Osteoblast (primary cell): ENCODE data around the gene HOXA11. TPM values are rescaled to one million over a fixed set of nuclear protein-coding genes. Genes with fewer than 3 reads are reported as not detected.

Experiments used
- DNase-seq: peaks from one replicate; pipeline ENCODE4 v3.0.0; 2011; ENCODE audit warnings: low spot score, mixed read lengths; ENCODE audit not compliant: insufficient read length; ENCODE audit errors: missing footprints
- H2AFZ ChIP-seq: 2 replicates; pipeline ENCODE4 v1.6.0; 2011; ENCODE audit warnings: mild to moderate bottlenecking, low read length
- H3K27ac ChIP-seq: 2 replicates; pipeline ENCODE4 v1.5.1; 2011; ENCODE audit warnings: mild to moderate bottlenecking, low read depth, low read length, moderate library complexity
- H3K27me3 ChIP-seq: 2 replicates; pipeline ENCODE4 v1.6.0; 2012; ENCODE audit warnings: mild to moderate bottlenecking, control low read depth, inconsistent platforms, low read length, moderate library complexity; ENCODE audit not compliant: insufficient read depth
- H3K36me3 ChIP-seq: 2 replicates; pipeline ENCODE4 v1.5.1; 2011; ENCODE audit warnings: mild to moderate bottlenecking, low read length, control low read depth, moderate library complexity; ENCODE audit not compliant: insufficient read depth
- H3K4me1 ChIP-seq: 2 replicates; pipeline ENCODE4 v1.5.1; 2011; ENCODE audit warnings: mild to moderate bottlenecking, low read length, control low read depth, moderate library complexity; ENCODE audit not compliant: insufficient read depth
- H3K4me2 ChIP-seq: 2 replicates; pipeline ENCODE4 v1.6.0; 2011; ENCODE audit warnings: mild to moderate bottlenecking, low read length; ENCODE audit not compliant: insufficient read depth
- H3K4me3 ChIP-seq: fragments of 200-600 bp; sonication (generic); 3 replicates; pipeline ENCODE4 v1.5.1; 2012; ENCODE audit warnings: mild to moderate bottlenecking, low read length, inconsistent platforms; ENCODE audit not compliant: insufficient read depth
- H3K79me2 ChIP-seq: 2 replicates; pipeline ENCODE4 v1.6.0; 2012; ENCODE audit warnings: mild to moderate bottlenecking, low read length, control low read depth, inconsistent platforms; ENCODE audit not compliant: insufficient read depth
- H3K9me3 ChIP-seq: 2 replicates; pipeline ENCODE4 v1.5.1; 2011; ENCODE audit warnings: low read depth, low read length, control low read depth
- H4K20me1 ChIP-seq: 2 replicates; pipeline ENCODE4 v1.6.0; 2012; ENCODE audit warnings: mild to moderate bottlenecking, low read length, control low read depth; ENCODE audit not compliant: insufficient read depth
- total RNA-seq: library from RNA; depleted of rRNA; stranded (reverse); fragments of >200 nt; gene quantifications from 2 replicates; pipeline ENCODE4 v1.2.3, GENCODE V29; 2012
- TF ChIP-seq, protein P1 (sequence below): IDR thresholded peaks from 2 replicates; pipeline ENCODE4 v1.5.1; 2011; ENCODE audit warnings: mild to moderate bottlenecking, low read depth, low read length, moderate library complexity; ENCODE audit errors: extremely low read depth

Gene HOXA11
- total RNA-seq, 1 donor: 15.2 TPM

GRCh38 chr7:27161214-27161720 is 23.8 kb downstream of the HOXA11 start:
- Histone ChIP-seq H3K27ac (peak overlapping the region; percentile 61), H4K20me1 (peaks cover 17% of the 10 kb centered on the region), H3K4me2 (peak overlapping the region; percentile 99), H3K27me3 (no peaks in the 10 kb centered on the region), H3K4me1 (peaks cover 8% of the 10 kb centered on the region), H3K79me2 (peaks cover 61% of the 10 kb centered on the region), H2AFZ (peak overlapping the region; percentile 81), H3K4me3 (peak overlapping the region; percentile 75), H3K9me3 (no peaks in the 10 kb centered on the region), H3K36me3 (peaks cover 12% of the 10 kb centered on the region)
- TF ChIP-seq, protein P1, sequence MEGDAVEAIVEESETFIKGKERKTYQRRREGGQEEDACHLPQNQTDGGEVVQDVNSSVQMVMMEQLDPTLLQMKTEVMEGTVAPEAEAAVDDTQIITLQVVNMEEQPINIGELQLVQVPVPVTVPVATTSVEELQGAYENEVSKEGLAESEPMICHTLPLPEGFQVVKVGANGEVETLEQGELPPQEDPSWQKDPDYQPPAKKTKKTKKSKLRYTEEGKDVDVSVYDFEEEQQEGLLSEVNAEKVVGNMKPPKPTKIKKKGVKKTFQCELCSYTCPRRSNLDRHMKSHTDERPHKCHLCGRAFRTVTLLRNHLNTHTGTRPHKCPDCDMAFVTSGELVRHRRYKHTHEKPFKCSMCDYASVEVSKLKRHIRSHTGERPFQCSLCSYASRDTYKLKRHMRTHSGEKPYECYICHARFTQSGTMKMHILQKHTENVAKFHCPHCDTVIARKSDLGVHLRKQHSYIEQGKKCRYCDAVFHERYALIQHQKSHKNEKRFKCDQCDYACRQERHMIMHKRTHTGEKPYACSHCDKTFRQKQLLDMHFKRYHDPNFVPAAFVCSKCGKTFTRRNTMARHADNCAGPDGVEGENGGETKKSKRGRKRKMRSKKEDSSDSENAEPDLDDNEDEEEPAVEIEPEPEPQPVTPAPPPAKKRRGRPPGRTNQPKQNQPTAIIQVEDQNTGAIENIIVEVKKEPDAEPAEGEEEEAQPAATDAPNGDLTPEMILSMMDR: peak; percentile 4
- DNase-seq: no peak

DNA sequence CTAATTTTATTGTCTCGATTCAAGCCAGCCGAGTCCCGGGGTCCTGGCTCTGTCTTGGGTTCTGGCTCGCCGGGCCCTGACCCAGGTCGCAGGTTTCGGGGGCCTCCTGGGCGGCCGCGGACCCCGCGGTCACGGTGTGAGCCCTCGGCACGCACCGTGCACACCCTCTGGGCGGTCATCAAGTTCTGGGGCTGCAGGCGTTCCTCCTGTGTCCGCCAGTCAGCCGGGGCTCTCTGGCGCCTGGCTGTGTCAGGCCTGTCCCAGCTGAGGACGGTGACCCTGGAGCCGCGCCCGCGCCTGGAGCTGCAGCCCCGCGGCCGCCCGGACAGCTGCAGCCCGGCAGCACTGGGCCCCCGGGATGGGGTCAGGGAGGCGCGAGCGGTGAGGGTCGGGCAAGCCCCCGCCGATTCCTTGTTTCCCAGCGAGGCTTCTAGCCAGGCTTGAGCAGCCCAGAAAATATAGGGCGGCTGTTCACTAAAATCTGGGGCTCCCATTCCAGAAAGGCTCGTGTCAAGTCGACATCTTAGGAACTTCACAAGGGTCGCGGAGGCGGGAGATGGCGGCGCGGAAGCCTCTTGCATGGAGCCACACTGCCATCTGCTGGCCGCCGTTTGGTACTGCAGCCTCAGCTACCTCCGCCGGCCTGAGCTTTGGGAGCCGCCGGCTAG is 24.4 kb downstream of the HOXA11 start:
- Histone ChIP-seq H4K20me1 (peaks cover 17% of the 10 kb centered on the region), H3K4me2 (peak overlapping the region; percentile 99), H3K4me3 (peak overlapping the region; percentile 75), H3K27me3 (no peaks in the 10 kb centered on the region), H2AFZ (peak overlapping the region; percentile 89), H3K4me1 (peaks cover 9% of the 10 kb centered on the region), H3K79me2 (peaks cover 60% of the 10 kb centered on the region), H3K9me3 (no peaks in the 10 kb centered on the region), H3K36me3 (peaks cover 12% of the 10 kb centered on the region), H3K27ac (peak overlapping the region; percentile 61)
- TF ChIP-seq, protein P1: peak; percentile 84
- DNase-seq: peak; percentile 98

- H3K27me3 ChIP-seq: no peaks in the 10 kb centered on the region
- H3K79me2 ChIP-seq: peaks cover 60% of the 10 kb centered on the region
- peaks cover 12% of the 10 kb centered on the region for H3K36me3 ChIP-seq
- H3K27ac ChIP-seq: peak overlapping the region; percentile 61
- TF ChIP-seq, protein P1: no peak
- H4K20me1 ChIP-seq: peaks cover 17% of the 10 kb centered on the region
- peaks cover 14% of the 10 kb centered on the region for H3K4me1 ChIP-seq
- DNase-seq: peak; percentile 90
- peak overlapping the region; percentile 99 for H3K4me2 ChIP-seq
- H2AFZ ChIP-seq: peak overlapping the region; percentile 89
- H3K4me3 ChIP-seq: peak overlapping the region; percentile 75
- H3K9me3 ChIP-seq: no peaks in the 10 kb centered on the region
These were observed 24.9 kb downstream of the HOXA11 start for GRCh38 chr7:27160145-27160545.

DNA sequence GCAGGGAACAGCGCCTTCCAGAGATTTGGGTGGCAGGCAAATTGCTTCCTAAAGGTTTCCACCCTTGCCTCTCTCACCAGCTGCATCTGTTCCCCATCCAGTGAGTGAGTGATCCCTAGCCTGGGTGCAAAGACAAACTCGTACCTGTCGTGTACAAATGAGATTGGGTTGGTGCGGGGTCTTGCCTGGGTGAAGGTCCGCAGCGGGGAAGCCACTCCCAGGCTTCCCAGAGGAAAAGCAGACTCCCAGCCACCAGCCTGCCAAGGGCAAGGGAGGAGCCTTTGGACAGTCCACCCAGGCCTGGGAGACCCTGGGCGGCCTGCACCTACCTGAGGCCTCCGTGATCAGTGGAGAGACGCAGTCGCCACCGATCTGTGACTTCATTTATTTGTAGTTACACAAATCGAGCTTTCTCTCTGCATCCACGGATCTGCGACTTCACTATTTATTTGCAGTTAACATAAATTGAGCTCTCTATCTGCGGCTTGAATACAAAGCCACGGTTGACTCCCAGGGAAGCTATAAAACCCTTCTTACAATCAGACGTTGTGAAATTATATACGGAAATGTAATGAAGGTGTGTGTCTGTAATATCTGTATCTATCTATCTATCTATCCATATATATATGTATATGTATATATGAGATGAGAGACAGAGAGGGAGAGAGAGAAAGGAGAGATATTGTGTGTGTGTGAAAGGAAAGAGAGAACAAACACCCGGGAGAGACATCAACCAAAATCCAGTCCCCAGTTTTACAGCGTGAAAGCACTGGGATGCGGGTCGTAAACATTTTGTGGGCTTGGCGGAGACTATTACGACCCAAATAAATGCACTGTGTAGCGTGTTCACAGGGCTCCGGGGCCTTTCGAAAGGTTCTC is 25.5 kb downstream of the HOXA11 start:
- Histone ChIP-seq H3K27ac (no peak overlapping the region), H3K27me3 (no peaks in the 10 kb centered on the region), H3K4me3 (peak overlapping the region; percentile 75), H3K4me1 (peaks cover 14% of the 10 kb centered on the region), H2AFZ (peak overlapping the region; percentile 89), H3K4me2 (peak overlapping the region; percentile 99), H4K20me1 (peaks cover 14% of the 10 kb centered on the region), H3K79me2 (peaks cover 60% of the 10 kb centered on the region), H3K9me3 (no peaks in the 10 kb centered on the region), H3K36me3 (peaks cover 15% of the 10 kb centered on the region)
- TF ChIP-seq, protein P1: no peak
- DNase-seq: no peak
